PC-9 (cell line): Measurements from ENCODE around the gene ZC3H12A.

ENCODE experiments used
- CTCF ChIP-seq: fragments of 200-600 bp; sonication (generic); conservative IDR thresholded peaks from 2 replicates; pipeline ENCODE4 v1.6.1; 2017; ENCODE audit warnings: mixed run types, antibody characterized with exemption, mild to moderate bottlenecking, moderate library complexity
- EZH2 ChIP-seq: fragments of 200-600 bp; sonication (generic); IDR thresholded peaks from 2 replicates; pipeline ENCODE4 v1.8.0; 2017; ENCODE audit warnings: antibody characterized with exemption, low read depth

GRCh38 chr1:37468037-37468436 lies 6.3 kb upstream of the ZC3H12A start:
- TF ChIP-seq EZH2 (no peak), CTCF (no peak)
